ENCODE results near the gene FXYD4.

The FXYD4 gene

DNA sequence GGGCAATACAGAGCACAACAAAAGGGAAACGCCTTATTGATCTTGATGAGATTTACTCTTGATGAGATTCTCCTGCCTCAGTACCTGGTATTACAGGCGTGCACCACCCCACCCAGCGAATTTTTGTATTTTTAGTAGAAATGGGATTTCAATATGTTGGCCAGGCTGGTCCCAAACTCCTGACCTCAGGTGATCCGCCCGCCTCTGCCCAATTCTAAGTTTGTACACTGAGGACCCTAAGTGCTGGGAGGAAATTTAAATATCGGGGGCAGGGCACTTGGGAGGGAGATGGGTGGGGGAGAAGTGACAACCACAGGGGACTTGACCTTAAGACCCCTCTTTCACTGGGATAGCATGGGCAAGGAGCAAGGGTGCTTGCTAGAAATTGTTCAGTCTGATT lies 23.4 kb downstream of the FXYD4 start:
- H3K9ac ChIP-seq (ENCODE audit: low read length): no peak overlapping the region
- peaks cover 14% of the 10 kb centered on the region for H3K4me1 ChIP-seq (ENCODE audit: control insufficient read depth, insufficient read depth, low read length)
- H3K27ac ChIP-seq (ENCODE audit: low read depth, low read length): no peak overlapping the region
- H3K4me3 ChIP-seq (ENCODE audit: low read length): peak overlapping the region; percentile 84
- H3K27me3 ChIP-seq (ENCODE audit: control insufficient read depth, insufficient read depth, low read length): no peaks in the 10 kb centered on the region
- H3K36me3 ChIP-seq (ENCODE audit: control insufficient read depth, insufficient read depth, low read length): peaks cover 27% of the 10 kb centered on the region

DNA sequence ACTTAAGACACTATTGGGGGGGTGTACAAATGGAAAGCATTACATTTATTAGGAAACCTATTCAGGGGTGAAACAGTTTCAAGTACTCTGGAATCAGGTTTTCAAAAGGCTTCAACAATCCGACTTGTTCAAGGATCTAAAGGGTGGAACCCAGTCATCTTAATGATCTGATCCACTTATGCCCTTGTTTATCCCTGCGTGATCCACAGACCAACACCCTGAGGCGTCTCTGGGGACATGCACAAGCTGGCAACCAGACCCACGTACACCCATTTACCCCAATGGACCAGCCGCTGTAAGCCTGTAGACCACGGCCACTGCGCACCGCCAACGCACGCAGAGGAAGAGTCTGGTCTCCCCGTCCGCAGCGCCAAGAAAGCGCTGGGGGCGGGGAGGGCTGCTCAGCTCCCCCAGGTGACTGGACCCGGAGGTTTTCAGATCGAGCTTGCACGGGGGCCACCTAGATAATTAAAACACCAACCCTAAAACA lies 24.2 kb downstream of the FXYD4 start:
- peak overlapping the region; percentile 84 for H3K4me3 ChIP-seq (ENCODE audit: low read length)
- H3K36me3 ChIP-seq (ENCODE audit: control insufficient read depth, insufficient read depth, low read length): peaks cover 22% of the 10 kb centered on the region
- no peaks in the 10 kb centered on the region for H3K27me3 ChIP-seq (ENCODE audit: control insufficient read depth, insufficient read depth, low read length)
- peak overlapping the region; percentile 64 for H3K9ac ChIP-seq (ENCODE audit: low read length)
- H3K4me1 ChIP-seq (ENCODE audit: control insufficient read depth, insufficient read depth, low read length): peaks cover 14% of the 10 kb centered on the region
- peak overlapping the region; percentile 88 for H3K27ac ChIP-seq (ENCODE audit: low read depth, low read length)

DNA sequence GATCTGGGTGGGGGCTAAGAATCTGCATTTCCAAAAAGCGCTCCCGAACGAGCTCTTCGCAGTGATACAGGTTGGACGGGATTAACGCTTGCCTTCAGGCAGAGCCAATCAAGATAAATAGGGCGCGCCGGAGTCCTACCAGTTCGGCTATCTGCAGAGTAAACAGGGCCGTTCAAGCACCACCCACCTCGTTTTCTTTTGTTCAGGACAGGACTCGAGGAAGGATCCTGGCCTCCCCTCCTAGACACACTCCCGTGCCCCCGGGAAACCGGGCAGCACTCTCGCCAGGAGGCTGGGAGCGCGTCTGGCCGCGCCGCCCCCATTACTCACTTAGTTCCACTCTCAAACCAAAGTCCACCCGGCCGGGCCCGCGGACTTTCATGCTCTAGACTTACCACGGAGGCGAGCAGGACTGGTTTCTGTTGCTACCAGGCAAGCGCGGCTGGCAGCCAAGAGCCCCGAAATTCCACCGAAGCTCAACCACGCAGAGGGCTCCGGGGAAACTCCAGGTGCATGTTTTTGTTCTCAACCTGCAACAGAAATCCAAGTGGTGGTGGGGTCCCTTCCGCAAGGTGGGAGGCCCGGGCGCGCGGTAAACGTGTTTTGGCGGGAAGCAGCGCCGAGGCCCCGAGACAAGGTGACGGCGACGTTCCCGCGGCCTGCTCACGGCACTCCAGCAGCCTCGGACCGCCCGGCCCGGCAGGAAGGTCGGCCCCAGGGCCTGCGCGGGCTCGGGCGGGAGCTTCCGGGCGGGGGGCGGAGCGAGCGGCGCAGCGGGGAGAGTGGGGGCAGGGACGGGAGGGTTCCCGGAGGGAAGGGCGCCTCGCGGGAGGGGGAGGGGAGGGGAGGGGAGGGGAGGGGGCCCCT lies 24.9 kb downstream of the FXYD4 start:
- H3K4me3 ChIP-seq (ENCODE audit: low read length): peak overlapping the region; percentile 84
- H3K9ac ChIP-seq (ENCODE audit: low read length): peak overlapping the region; percentile 64
- H3K27ac ChIP-seq (ENCODE audit: low read depth, low read length): peak overlapping the region; percentile 92
- H3K36me3 ChIP-seq (ENCODE audit: control insufficient read depth, insufficient read depth, low read length): peaks cover 18% of the 10 kb centered on the region
- no peaks in the 10 kb centered on the region for H3K27me3 ChIP-seq (ENCODE audit: control insufficient read depth, insufficient read depth, low read length)
- peaks cover 14% of the 10 kb centered on the region for H3K4me1 ChIP-seq (ENCODE audit: control insufficient read depth, insufficient read depth, low read length)

DNA sequence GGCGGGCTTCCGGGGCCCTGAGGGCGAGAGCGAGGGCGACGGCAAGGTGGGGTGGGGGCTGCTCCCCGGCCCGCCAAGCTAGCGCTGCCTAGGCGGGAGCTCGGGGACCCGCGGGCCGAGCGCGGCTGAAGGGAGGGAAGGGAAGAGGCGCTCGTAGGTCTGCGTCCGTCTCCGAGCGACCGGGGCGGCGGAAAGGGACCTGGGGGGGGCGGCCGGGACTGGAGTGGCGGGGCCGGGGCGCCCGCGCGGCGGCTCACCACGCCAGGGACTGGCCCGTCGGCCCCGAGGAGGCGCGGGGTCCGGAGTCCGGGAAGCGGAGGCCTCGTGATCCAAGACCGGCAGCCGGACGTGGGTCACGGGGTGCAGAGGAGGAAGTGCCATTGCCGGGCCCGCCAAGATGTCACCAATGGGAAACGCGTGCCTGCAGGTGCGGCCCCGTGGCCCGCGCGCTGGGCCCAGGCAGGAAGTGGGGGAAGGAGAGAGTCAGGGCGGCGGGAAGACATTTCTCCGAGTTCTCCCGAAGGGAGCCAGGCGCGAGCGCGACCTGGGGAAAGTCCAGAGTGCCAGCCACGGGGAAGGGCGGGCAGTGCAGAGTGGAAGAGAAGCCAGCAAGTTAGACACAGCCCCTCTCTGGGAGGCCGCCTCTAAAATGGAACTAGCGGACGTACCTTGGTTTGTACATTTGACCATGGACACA lies 25.6 kb downstream of the FXYD4 start:
- Histone ChIP-seq H3K36me3 (ENCODE audit: control insufficient read depth, insufficient read depth, low read length) (peaks cover 11% of the 10 kb centered on the region), H3K27me3 (ENCODE audit: control insufficient read depth, insufficient read depth, low read length) (no peaks in the 10 kb centered on the region), H3K4me1 (ENCODE audit: control insufficient read depth, insufficient read depth, low read length) (peaks cover 14% of the 10 kb centered on the region), H3K9ac (ENCODE audit: low read length) (peak overlapping the region; percentile 5), H3K4me3 (ENCODE audit: low read length) (peak overlapping the region; percentile 84), H3K27ac (ENCODE audit: low read depth, low read length) (peak overlapping the region; percentile 92)

DNA sequence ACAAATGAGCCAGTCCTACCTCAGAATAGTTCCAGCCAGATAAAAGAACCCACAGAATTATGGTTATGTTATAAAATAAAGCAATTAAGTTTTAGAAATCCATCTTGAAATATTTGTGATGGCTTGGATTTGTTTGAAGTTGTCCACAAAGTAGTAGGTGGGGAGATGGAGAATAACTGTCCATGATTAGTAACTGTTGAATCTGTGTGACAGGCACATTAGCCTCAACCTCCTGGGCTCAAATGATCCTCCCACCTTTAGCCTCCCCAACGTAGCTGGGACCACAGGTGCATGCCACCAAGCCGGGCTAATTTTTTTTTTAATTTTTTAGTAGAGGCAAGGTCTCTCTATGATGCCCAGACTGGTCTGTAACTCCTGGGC lies 27.5 kb downstream of the FXYD4 start:
- Histone ChIP-seq H3K4me1 (ENCODE audit: control insufficient read depth, insufficient read depth, low read length) (peaks cover 14% of the 10 kb centered on the region), H3K27ac (ENCODE audit: low read depth, low read length) (no peak overlapping the region), H3K9ac (ENCODE audit: low read length) (no peak overlapping the region)

DNA sequence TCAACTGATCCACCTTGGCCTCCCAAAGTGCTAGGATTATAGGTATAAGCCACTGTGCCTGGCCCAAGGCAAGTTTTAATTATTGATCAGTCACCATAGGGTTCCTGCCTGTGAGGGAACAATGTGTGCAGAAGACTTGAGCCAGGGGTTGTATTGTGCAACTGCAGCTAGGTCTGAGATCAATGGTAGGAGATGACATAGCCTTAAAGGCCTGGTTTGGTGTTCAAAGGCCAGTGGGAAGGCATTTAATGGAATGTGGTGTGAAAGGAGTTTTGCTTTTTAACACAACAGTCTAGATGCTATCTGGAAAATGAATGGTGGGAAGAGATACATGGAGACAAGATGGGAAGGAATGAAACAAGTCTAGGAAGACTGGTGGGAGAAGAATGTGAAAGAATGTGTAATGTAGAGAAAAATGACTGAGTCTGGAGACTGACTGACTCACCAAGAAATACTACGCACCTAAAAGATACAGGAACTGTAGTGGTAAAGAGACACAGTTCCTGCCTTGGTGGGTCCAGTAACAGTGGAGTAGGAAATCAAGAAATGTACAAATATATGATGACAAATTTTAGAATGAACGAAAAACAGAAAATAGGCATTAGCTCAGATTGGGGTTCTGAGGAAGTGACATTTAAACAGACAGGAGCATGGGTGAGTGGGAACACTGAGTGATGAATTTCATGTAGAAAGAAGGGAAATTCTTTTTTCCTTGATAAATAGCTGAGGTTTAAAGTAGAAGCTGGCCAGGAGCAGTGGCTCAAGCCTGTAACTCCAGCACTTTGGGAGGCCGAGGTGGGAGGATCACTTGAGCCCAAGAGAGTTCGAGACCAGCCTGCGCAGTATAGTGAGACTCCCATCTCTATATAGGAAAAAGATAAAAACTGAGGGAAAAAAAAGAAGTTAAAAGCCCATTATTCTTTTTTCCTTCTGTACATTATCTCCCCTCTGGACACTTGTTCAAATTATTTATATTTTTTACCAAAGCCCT lies 28.2 kb downstream of the FXYD4 start:
- Histone ChIP-seq H3K4me1 (ENCODE audit: control insufficient read depth, insufficient read depth, low read length) (peaks cover 14% of the 10 kb centered on the region), H3K4me3 (ENCODE audit: low read length) (no peak overlapping the region), H3K36me3 (ENCODE audit: control insufficient read depth, insufficient read depth, low read length) (no peaks in the 10 kb centered on the region), H3K27me3 (ENCODE audit: control insufficient read depth, insufficient read depth, low read length) (no peaks in the 10 kb centered on the region), H3K9ac (ENCODE audit: low read length) (no peak overlapping the region), H3K27ac (ENCODE audit: low read depth, low read length) (no peak overlapping the region)

More for the DNA sequence above, 27.5 kb downstream of the FXYD4 start:
- Histone ChIP-seq H3K4me3 (ENCODE audit: low read length) (no peak overlapping the region), H3K27me3 (ENCODE audit: control insufficient read depth, insufficient read depth, low read length) (no peaks in the 10 kb centered on the region), H3K36me3 (ENCODE audit: control insufficient read depth, insufficient read depth, low read length) (peaks cover 2% of the 10 kb centered on the region)

DNA sequence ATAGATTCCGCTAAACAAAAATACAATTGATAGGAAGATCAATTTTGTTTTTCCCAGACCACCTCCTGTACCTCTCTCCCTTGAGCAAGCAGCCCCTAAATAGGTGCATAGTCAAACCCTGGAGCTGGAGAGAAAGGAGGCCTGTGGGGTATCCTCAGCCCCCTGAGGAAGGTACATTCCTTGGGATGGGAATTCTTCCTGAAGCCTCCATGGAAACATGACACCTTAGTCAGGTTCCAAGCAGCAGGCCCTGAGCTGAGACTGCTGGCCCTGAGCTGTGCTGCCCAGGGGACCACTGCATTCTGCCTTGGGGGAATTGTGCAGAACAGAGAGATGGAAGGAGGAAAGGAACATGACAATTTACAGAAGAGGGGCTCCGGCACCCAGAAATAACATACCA lies 30.2 kb downstream of the FXYD4 start:
- Histone ChIP-seq H3K4me1 (ENCODE audit: control insufficient read depth, insufficient read depth, low read length) (peaks cover 12% of the 10 kb centered on the region), H3K36me3 (ENCODE audit: control insufficient read depth, insufficient read depth, low read length) (no peaks in the 10 kb centered on the region), H3K9ac (ENCODE audit: low read length) (no peak overlapping the region), H3K27me3 (ENCODE audit: control insufficient read depth, insufficient read depth, low read length) (no peaks in the 10 kb centered on the region), H3K27ac (ENCODE audit: low read depth, low read length) (no peak overlapping the region), H3K4me3 (ENCODE audit: low read length) (no peak overlapping the region)

DNA sequence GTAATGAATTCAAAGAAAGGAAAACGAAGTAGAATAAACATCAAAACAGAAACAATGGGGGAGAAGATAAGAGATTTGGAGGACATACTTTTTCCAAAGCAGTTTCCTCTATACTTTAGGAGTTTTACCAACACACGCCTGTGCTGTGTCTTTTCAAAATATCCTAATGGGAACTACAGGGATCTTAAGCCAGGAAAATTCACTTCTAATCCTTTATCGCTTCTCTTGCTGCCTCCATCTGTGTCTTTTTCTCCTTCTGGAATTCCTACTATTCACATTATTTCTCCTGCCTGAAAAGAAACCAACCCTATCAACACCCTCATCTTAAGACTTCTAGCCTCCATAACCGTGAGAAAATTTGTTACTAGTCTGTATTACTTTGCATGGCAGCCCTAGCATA lies 30.7 kb downstream of the FXYD4 start:
- Histone ChIP-seq H3K27ac (ENCODE audit: low read depth, low read length) (no peak overlapping the region), H3K36me3 (ENCODE audit: control insufficient read depth, insufficient read depth, low read length) (no peaks in the 10 kb centered on the region), H3K4me3 (ENCODE audit: low read length) (no peak overlapping the region), H3K9ac (ENCODE audit: low read length) (no peak overlapping the region), H3K27me3 (ENCODE audit: control insufficient read depth, insufficient read depth, low read length) (no peaks in the 10 kb centered on the region), H3K4me1 (ENCODE audit: control insufficient read depth, insufficient read depth, low read length) (peaks cover 12% of the 10 kb centered on the region)

DNA sequence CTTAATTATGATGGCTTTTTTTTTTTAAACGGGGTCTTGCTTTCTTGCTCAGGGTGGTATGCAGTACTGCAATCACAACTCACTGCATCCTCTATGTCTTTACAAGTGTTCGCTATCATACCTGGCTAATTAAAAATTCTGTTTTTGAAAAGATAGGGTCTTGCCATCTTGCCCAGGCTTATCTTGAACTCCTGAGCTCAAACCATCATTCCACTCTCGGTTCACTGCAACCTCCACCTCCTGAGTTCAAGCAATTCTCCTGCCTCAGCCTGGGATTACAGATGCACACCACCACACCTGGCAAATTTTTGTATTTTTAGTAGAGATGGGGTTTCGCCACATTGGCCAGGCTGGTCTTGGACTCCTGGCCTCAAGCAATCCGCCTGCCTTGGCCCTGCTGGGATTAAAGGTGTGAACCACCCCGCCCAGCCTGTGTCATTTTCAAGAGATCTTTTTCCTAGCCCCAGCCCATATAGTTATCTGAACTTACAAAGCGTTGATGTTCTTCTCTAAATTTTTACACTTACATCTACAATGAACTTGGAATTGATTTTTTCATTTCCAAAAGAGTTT lies 31.5 kb downstream of the FXYD4 start:
- Histone ChIP-seq H3K9ac (ENCODE audit: low read length) (no peak overlapping the region), H3K4me1 (ENCODE audit: control insufficient read depth, insufficient read depth, low read length) (peaks cover 11% of the 10 kb centered on the region), H3K27me3 (ENCODE audit: control insufficient read depth, insufficient read depth, low read length) (no peaks in the 10 kb centered on the region), H3K4me3 (ENCODE audit: low read length) (no peak overlapping the region), H3K27ac (ENCODE audit: low read depth, low read length) (no peak overlapping the region), H3K36me3 (ENCODE audit: control insufficient read depth, insufficient read depth, low read length) (no peaks in the 10 kb centered on the region)

DNA sequence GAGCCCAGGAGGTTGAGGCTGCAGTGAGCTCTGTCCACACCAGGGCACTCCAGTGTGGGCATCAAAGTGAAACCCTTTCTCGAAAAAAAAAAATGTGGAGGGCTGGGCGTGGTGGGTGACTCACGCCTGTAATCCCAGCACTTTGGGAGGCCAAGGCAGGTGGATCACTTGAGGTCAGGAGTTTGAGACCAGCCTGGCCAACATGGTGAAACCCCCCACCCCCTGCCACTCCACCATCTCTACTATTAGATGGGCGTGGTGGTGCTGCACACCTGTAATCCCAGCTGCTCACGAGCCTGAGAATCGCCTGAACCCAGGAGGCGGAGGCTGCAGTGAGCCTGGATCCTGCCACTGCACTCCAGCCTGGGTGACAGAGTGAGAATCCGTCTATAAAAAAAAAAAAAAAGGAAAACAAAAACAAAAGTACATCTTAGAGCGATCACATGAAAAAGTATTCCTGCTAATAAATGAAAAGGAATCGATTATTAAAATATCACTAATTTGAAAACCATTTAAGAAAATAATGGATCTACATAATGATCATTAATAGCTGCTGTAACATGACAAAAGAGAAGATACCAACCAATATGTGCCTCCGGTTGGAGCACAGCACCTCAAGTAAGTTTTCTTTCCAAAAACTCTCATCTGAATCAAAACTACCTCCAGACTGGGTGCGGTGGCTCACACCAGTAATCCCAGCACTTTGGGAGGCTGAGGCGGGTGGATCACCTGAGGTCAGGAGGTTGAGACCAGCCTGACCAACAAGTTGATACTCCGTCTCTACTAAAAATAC lies 32.7 kb downstream of the FXYD4 start:
- Histone ChIP-seq H3K27me3 (ENCODE audit: control insufficient read depth, insufficient read depth, low read length) (no peaks in the 10 kb centered on the region), H3K4me1 (ENCODE audit: control insufficient read depth, insufficient read depth, low read length) (peaks cover 9% of the 10 kb centered on the region), H3K36me3 (ENCODE audit: control insufficient read depth, insufficient read depth, low read length) (no peaks in the 10 kb centered on the region), H3K27ac (ENCODE audit: low read depth, low read length) (no peak overlapping the region), H3K4me3 (ENCODE audit: low read length) (peak overlapping the region; percentile 36), H3K9ac (ENCODE audit: low read length) (no peak overlapping the region)

DNA sequence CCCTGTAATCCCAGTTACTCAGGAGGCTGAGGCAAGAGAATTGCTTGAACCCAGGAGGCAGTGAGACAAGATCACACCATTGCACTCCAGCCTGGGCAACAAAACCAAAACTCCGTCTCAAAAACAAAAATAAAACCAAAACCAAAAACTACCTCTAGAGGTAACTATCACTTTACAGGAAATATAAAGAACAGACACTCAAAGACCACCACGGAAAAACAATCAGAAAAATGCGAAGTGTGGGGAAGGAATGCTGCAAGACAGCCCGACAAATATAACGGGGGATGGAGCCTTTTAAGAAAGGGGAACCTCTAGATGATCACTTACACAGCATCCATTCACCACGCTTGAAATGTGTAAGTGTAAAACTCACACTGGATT lies 33.3 kb downstream of the FXYD4 start:
- no peaks in the 10 kb centered on the region for H3K36me3 ChIP-seq (ENCODE audit: control insufficient read depth, insufficient read depth, low read length)
- H3K27ac ChIP-seq (ENCODE audit: low read depth, low read length): no peak overlapping the region
- H3K9ac ChIP-seq (ENCODE audit: low read length): no peak overlapping the region
- H3K27me3 ChIP-seq (ENCODE audit: control insufficient read depth, insufficient read depth, low read length): no peaks in the 10 kb centered on the region
- peak overlapping the region; percentile 36 for H3K4me3 ChIP-seq (ENCODE audit: low read length)
- H3K4me1 ChIP-seq (ENCODE audit: control insufficient read depth, insufficient read depth, low read length): peaks cover 9% of the 10 kb centered on the region

Measured in rectal smooth muscle tissue (tissue), 1 donor.